ENCODE measurements around the gene ITGB5. TPM values are rescaled to one million over a fixed set of nuclear protein-coding genes. Genes with fewer than 3 reads are reported as not detected.
"Not testable (repeated sequence)": the region's sequence is repeated elsewhere in the genome, so short reads cannot be mapped to it uniquely, and the experiment has no call there.

Gene ITGB5
- total RNA-seq, 4 donors from 2014 or later, result 159 to 397 (median 245) TPM

- no peaks in the 10 kb centered on the region for H3K27me3 ChIP-seq
- H3K36me3 ChIP-seq, result peaks cover 10% of the 10 kb centered on the region
- no peak for DNase-seq (ENCODE audit: low spot score in 2 of 2)
- peaks cover 19% of the 10 kb centered on the region for H3K4me1 ChIP-seq
- H3K9me3 ChIP-seq, result no peaks in the 10 kb centered on the region
- H3K4me3 ChIP-seq, result no peak overlapping the region
- TF ChIP-seq CTCF (IDR thresholded peaks at IDR 0.05) (no peak), POLR2AphosphoS5 (IDR thresholded peaks at IDR 0.05) (no peak), POLR2A (IDR thresholded peaks at IDR 0.05) (no peak), EP300 (IDR thresholded peaks at IDR 0.05) (no peak)
- WGBS, result 72% methylated on average over 5 of the region's 5 CpGs
- H3K27ac ChIP-seq, result no peak overlapping the region
Measured at GRCh38 chr3:124758851-124759635, 128.1 kb downstream of the ITGB5 start.

- H3K4me1 ChIP-seq, result peaks cover 19% of the 10 kb centered on the region
- H3K9me3 ChIP-seq; H3K36me3 ChIP-seq; DNase-seq (ENCODE audit: low spot score in 2 of 2); H3K27me3 ChIP-seq; H3K4me3 ChIP-seq; H3K27ac ChIP-seq: not testable (repeated sequence)
- 70% methylated on average over 7 of the region's 7 CpGs for WGBS
Measured at GRCh38 chr3:124757926-124758325, 129.2 kb downstream of the ITGB5 start.

GRCh38 chr3:124752051-124752450 lies 135.1 kb downstream of the ITGB5 start:
- no peak for DNase-seq (ENCODE audit: low spot score in 2 of 2)
- H3K27ac ChIP-seq, result no peak overlapping the region
- no peaks in the 10 kb centered on the region for H3K9me3 ChIP-seq
- TF ChIP-seq POLR2A (IDR thresholded peaks at IDR 0.05), result no peak
- no peak for TF ChIP-seq EP300 (IDR thresholded peaks at IDR 0.05)
- no peak for TF ChIP-seq CTCF (IDR thresholded peaks at IDR 0.05)
- TF ChIP-seq POLR2AphosphoS5 (IDR thresholded peaks at IDR 0.05), result no peak
- H3K4me1 ChIP-seq, result no peaks in the 10 kb centered on the region
- peaks cover 7% of the 10 kb centered on the region for H3K36me3 ChIP-seq
- H3K27me3 ChIP-seq, result no peaks in the 10 kb centered on the region
- H3K4me3 ChIP-seq, result no peak overlapping the region
- 69% methylated on average over 3 of the region's 3 CpGs for WGBS

- Histone ChIP-seq H3K4me3 (no peak overlapping the region), H3K4me1 (no peaks in the 10 kb centered on the region), H3K9me3 (no peaks in the 10 kb centered on the region), H3K27me3 (no peaks in the 10 kb centered on the region), H3K27ac (no peak overlapping the region), H3K36me3 (peaks cover 7% of the 10 kb centered on the region)
- TF ChIP-seq EP300 (IDR thresholded peaks at IDR 0.05), result no peak
- TF ChIP-seq POLR2AphosphoS5 (IDR thresholded peaks at IDR 0.05), result no peak
- no peak for TF ChIP-seq CTCF (IDR thresholded peaks at IDR 0.05)
- no peak for TF ChIP-seq POLR2A (IDR thresholded peaks at IDR 0.05)
- DNase-seq (ENCODE audit: low spot score in 2 of 2), result no peak
- 69% methylated on average over 5 of the region's 5 CpGs for WGBS
Measured at GRCh38 chr3:124751501-124751900, 135.7 kb downstream of the ITGB5 start.

- not testable (repeated sequence) for H3K9me3 ChIP-seq
- peaks cover 21% of the 10 kb centered on the region for H3K36me3 ChIP-seq
- 84% methylated on average over 6 of the region's 27 CpGs for WGBS
Measured at GRCh38 chr3:124749877-124750276, 137.3 kb downstream of the ITGB5 start.

GRCh38 chr3:124748560-124749198 lies 138.5 kb downstream of the ITGB5 start:
- DNase-seq (ENCODE audit: low spot score in 2 of 2), result no peak
- H3K9me3 ChIP-seq, result no peaks in the 10 kb centered on the region
- 80% methylated on average over 8 of the region's 8 CpGs for WGBS
- peaks cover 33% of the 10 kb centered on the region for H3K36me3 ChIP-seq
- no peaks in the 10 kb centered on the region for H3K27me3 ChIP-seq
- H3K4me3 ChIP-seq, result no peak overlapping the region
- TF ChIP-seq CTCF (IDR thresholded peaks at IDR 0.05) (no peak), POLR2AphosphoS5 (IDR thresholded peaks at IDR 0.05) (no peak), POLR2A (IDR thresholded peaks at IDR 0.05) (no peak), EP300 (IDR thresholded peaks at IDR 0.05) (no peak)
- no peak overlapping the region for H3K27ac ChIP-seq
- no peaks in the 10 kb centered on the region for H3K4me1 ChIP-seq

More at GRCh38 chr3:124749877-124750276, 137.3 kb downstream of the ITGB5 start:
- H3K27me3 ChIP-seq; H3K27ac ChIP-seq; H3K4me1 ChIP-seq; DNase-seq (ENCODE audit: low spot score in 2 of 2); H3K4me3 ChIP-seq: not testable (repeated sequence)

All from suprapubic skin (tissue), 4 donors.